Loucy (cell line): Measurements from ENCODE around the gene TCN2.

Source experiments
- H2AFZ ChIP-seq: fragments of 200-600 bp; sonication (generic); 2 replicates; pipeline ENCODE4 v1.6.0; 2016; ENCODE audit warnings: antibody characterized with exemption, mild to moderate bottlenecking, low read length, moderate library complexity
- H3F3A ChIP-seq: fragments of 200-600 bp; 2 replicates; pipeline ENCODE4 v1.6.0; 2016; ENCODE audit warnings: antibody characterized with exemption, low read depth, mild to moderate bottlenecking
- H3K27me3 ChIP-seq: fragments of 200-600 bp; sonication (generic); 2 replicates; pipeline ENCODE4 v1.6.1; 2014; ENCODE audit warnings: low read length, mild to moderate bottlenecking; ENCODE audit not compliant: insufficient read depth, poor library complexity, severe bottlenecking
- H3K36me3 ChIP-seq: fragments of 200-600 bp; sonication (generic); 2 replicates; pipeline ENCODE4 v1.6.1; 2016; ENCODE audit warnings: low read length; ENCODE audit not compliant: insufficient read depth
- H3K4me1 ChIP-seq: fragments of 200-600 bp; sonication (generic); 2 replicates; pipeline ENCODE4 v1.5.1; 2014; ENCODE audit warnings: low read length, mild to moderate bottlenecking; ENCODE audit not compliant: insufficient read depth, poor library complexity, severe bottlenecking
- H3K4me2 ChIP-seq: fragments of 200-600 bp; sonication (generic); 2 replicates; pipeline ENCODE4 v1.6.0; 2014; ENCODE audit warnings: antibody characterized with exemption, low read length, low read depth, mild to moderate bottlenecking; ENCODE audit not compliant: poor library complexity, severe bottlenecking
- H3K4me3 ChIP-seq: fragments of 200-600 bp; sonication (generic); 2 replicates; pipeline ENCODE4 v1.5.1; 2014; ENCODE audit warnings: low read length, mild to moderate bottlenecking, mixed read lengths; ENCODE audit not compliant: poor library complexity, severe bottlenecking
- H3K79me2 ChIP-seq: fragments of 200-600 bp; sonication (generic); 2 replicates; pipeline ENCODE4 v1.6.1; 2014; ENCODE audit warnings: low read length; ENCODE audit not compliant: insufficient read depth
- H3K9ac ChIP-seq: fragments of 200-600 bp; sonication (generic); 2 replicates; pipeline ENCODE4 v1.6.0; 2014; ENCODE audit warnings: mild to moderate bottlenecking, low read depth, low read length, moderate library complexity; ENCODE audit not compliant: poor library complexity, severe bottlenecking
- H3K9me2 ChIP-seq: fragments of 200-600 bp; sonication (generic); replicated peaks from 2 replicates; pipeline ENCODE4 v1.6.1; 2016; ENCODE audit warnings: low read depth, low read length, mixed read lengths
- H3K9me3 ChIP-seq: fragments of 200-600 bp; sonication (generic); 2 replicates; pipeline ENCODE4 v1.6.1; 2014; ENCODE audit warnings: mild to moderate bottlenecking, antibody characterized with exemption, low read length, low read depth; ENCODE audit not compliant: insufficient read depth
- H4K20me1 ChIP-seq: fragments of 200-600 bp; sonication (generic); 2 replicates; pipeline ENCODE4 v1.6.0; 2014; ENCODE audit warnings: antibody characterized with exemption, low read length, mild to moderate bottlenecking; ENCODE audit not compliant: insufficient read depth, poor library complexity, severe bottlenecking
- EZH2phosphoT487 ChIP-seq: fragments of 200-600 bp; IDR thresholded peaks from 2 replicates; pipeline ENCODE4 v1.6.1; 2018; ENCODE audit warnings: antibody characterized with exemption, mild to moderate bottlenecking, moderate library complexity, borderline replicate concordance
- TF ChIP-seq, protein P1 (sequence below): fragments of 200-600 bp; sonication (generic); conservative IDR thresholded peaks from 2 replicates; pipeline ENCODE4 v1.5.1; 2014; ENCODE audit warnings: mild to moderate bottlenecking, antibody characterized with exemption, low read length

Gene TCN2

GRCh38 chr22:30614268-30614667 is 7.3 kb downstream of the TCN2 start:
- H2AFZ ChIP-seq, result no peak overlapping the region
- no peaks in the 10 kb centered on the region for H3K9me2 ChIP-seq
- no peaks in the 10 kb centered on the region for H3K27me3 ChIP-seq
- H3K9me3 ChIP-seq, result no peaks in the 10 kb centered on the region
- H3K9ac ChIP-seq, result no peak overlapping the region
- no peaks in the 10 kb centered on the region for H4K20me1 ChIP-seq
- no peaks in the 10 kb centered on the region for H3K36me3 ChIP-seq
- H3F3A ChIP-seq, result no peaks in the 10 kb centered on the region
- peaks cover 5% of the 10 kb centered on the region for H3K4me1 ChIP-seq
- TF ChIP-seq EZH2phosphoT487, result no peak
- TF ChIP-seq, protein P1, sequence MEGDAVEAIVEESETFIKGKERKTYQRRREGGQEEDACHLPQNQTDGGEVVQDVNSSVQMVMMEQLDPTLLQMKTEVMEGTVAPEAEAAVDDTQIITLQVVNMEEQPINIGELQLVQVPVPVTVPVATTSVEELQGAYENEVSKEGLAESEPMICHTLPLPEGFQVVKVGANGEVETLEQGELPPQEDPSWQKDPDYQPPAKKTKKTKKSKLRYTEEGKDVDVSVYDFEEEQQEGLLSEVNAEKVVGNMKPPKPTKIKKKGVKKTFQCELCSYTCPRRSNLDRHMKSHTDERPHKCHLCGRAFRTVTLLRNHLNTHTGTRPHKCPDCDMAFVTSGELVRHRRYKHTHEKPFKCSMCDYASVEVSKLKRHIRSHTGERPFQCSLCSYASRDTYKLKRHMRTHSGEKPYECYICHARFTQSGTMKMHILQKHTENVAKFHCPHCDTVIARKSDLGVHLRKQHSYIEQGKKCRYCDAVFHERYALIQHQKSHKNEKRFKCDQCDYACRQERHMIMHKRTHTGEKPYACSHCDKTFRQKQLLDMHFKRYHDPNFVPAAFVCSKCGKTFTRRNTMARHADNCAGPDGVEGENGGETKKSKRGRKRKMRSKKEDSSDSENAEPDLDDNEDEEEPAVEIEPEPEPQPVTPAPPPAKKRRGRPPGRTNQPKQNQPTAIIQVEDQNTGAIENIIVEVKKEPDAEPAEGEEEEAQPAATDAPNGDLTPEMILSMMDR, result no peak
- no peak overlapping the region for H3K4me2 ChIP-seq
- no peaks in the 10 kb centered on the region for H3K79me2 ChIP-seq
- no peak overlapping the region for H3K4me3 ChIP-seq

DNA sequence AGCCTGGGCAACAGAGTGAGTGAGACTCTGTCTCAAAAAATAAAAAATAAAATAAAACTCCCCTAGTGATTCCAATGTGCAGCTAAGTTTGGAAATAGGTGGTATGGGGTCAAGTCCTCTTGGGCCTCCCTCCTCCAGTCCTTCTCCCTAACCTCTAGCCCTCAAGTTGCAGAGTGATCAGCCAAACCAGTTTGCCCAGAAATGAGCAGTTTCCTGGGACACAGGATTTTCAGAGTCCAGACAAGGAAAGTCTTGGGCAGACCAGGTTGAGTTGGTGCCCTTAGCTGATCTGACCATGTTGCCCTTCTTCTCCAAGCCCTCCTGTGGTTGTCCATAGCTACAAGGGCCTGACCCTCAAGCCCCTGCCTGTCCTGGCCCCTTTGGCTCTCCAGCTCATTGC is 7.9 kb downstream of the TCN2 start:
- Histone ChIP-seq H3K4me1 (no peaks in the 10 kb centered on the region), H3K36me3 (no peaks in the 10 kb centered on the region), H3K79me2 (no peaks in the 10 kb centered on the region), H4K20me1 (no peaks in the 10 kb centered on the region), H3K9ac (no peak overlapping the region), H3K9me2 (no peaks in the 10 kb centered on the region), H3K9me3 (no peaks in the 10 kb centered on the region), H3K4me3 (no peak overlapping the region), H3K4me2 (no peak overlapping the region), H3K27me3 (no peaks in the 10 kb centered on the region), H2AFZ (no peak overlapping the region), H3F3A (no peaks in the 10 kb centered on the region)
- TF ChIP-seq, protein P1, result no peak
- no peak for TF ChIP-seq EZH2phosphoT487

DNA sequence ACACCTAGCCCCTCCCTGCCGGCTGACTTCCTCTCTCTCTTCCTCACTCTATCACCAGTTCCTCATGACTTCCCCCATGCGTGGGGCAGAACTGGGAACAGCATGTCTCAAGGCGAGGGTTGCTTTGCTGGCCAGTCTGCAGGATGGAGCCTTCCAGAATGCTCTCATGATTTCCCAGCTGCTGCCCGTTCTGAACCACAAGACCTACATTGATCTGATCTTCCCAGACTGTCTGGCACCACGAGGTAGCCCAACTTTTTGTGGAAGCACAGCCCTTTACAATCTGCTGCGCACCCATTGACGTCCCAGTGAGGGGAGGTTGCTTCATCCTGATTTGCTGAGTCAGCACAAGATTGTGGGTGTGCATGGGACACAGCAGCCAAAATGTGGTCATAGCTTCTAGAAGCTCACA is 8.6 kb downstream of the TCN2 start:
- H3K4me2 ChIP-seq, result no peak overlapping the region
- H3K27me3 ChIP-seq, result no peaks in the 10 kb centered on the region
- no peaks in the 10 kb centered on the region for H4K20me1 ChIP-seq
- TF ChIP-seq, protein P1, result no peak
- no peak for TF ChIP-seq EZH2phosphoT487
- no peaks in the 10 kb centered on the region for H3K4me1 ChIP-seq
- no peaks in the 10 kb centered on the region for H3K36me3 ChIP-seq
- H3K9me3 ChIP-seq, result no peaks in the 10 kb centered on the region
- H3F3A ChIP-seq, result no peaks in the 10 kb centered on the region
- H3K79me2 ChIP-seq, result no peaks in the 10 kb centered on the region
- H3K9me2 ChIP-seq, result no peaks in the 10 kb centered on the region
- no peak overlapping the region for H3K9ac ChIP-seq
- H2AFZ ChIP-seq, result no peak overlapping the region
- H3K4me3 ChIP-seq, result no peak overlapping the region
